C4-2B (cell line): ENCODE data around the gene SNED1.

Source experiments
- CTCF ChIP-seq: fragments of 450-650 bp; conservative IDR thresholded peaks from 2 replicates; pipeline ENCODE4 v1.5.1; 2017; ENCODE audit warnings: mild to moderate bottlenecking
- ZFX ChIP-seq: fragments of 450-650 bp; IDR thresholded peaks from 2 replicates; pipeline ENCODE4 v1.6.1; 2017

GRCh38 chr2:241062389-241063092 is 64.1 kb downstream of the SNED1 start:
- TF ChIP-seq CTCF (no peak), ZFX (no peak)
